ENCODE results near the gene SPAG4. TPM values are rescaled to one million over a fixed set of nuclear protein-coding genes. Genes with fewer than 3 reads are reported as not detected.

The SPAG4 gene
- total RNA-seq, 1 experiment from 2014 or later: 6.4 TPM

- H4K20me1 ChIP-seq (ENCODE audit: insufficient read depth, low read depth, low read length): no peaks in the 10 kb centered on the region
- no peak overlapping the region for H3K4me3 ChIP-seq (ENCODE audit: low read length)
- no peak for DNase-seq
- no peaks in the 10 kb centered on the region for H3K4me1 ChIP-seq (ENCODE audit: low read length)
- no peak overlapping the region for H3K4me2 ChIP-seq (ENCODE audit: low read depth, low read length, poor library complexity, severe bottlenecking)
- H3K27ac ChIP-seq (ENCODE audit: low read length): no peak overlapping the region
- no peak overlapping the region for H2AFZ ChIP-seq (ENCODE audit: low read length)
- no peaks in the 10 kb centered on the region for H3K9me3 ChIP-seq (ENCODE audit: low read length)
- H3K79me2 ChIP-seq (ENCODE audit: low read length): no peaks in the 10 kb centered on the region
- H3K9me2 ChIP-seq (replicated peaks; ENCODE audit: insufficient read depth, low read length): no peaks in the 10 kb centered on the region
- no peaks in the 10 kb centered on the region for H3K27me3 ChIP-seq (ENCODE audit: low read length)
- no peak overlapping the region for H3K9ac ChIP-seq (ENCODE audit: low read length)
- no peaks in the 10 kb centered on the region for H3K36me3 ChIP-seq (ENCODE audit: insufficient read depth, low read length)
Measured at GRCh38 chr20:35582131-35582530, 33.5 kb upstream of the SPAG4 start.

GRCh38 chr20:35582741-35583404 lies 32.8 kb upstream of the SPAG4 start:
- Histone ChIP-seq H3K79me2 (ENCODE audit: low read length) (no peaks in the 10 kb centered on the region), H2AFZ (ENCODE audit: low read length) (no peak overlapping the region), H3K4me2 (ENCODE audit: low read depth, low read length, poor library complexity, severe bottlenecking) (no peak overlapping the region), H3K27ac (ENCODE audit: low read length) (no peak overlapping the region), H3K9me2 (replicated peaks; ENCODE audit: insufficient read depth, low read length) (no peaks in the 10 kb centered on the region), H4K20me1 (ENCODE audit: insufficient read depth, low read depth, low read length) (no peaks in the 10 kb centered on the region), H3K9ac (ENCODE audit: low read length) (no peak overlapping the region), H3K27me3 (ENCODE audit: low read length) (no peaks in the 10 kb centered on the region), H3K4me1 (ENCODE audit: low read length) (no peaks in the 10 kb centered on the region), H3K36me3 (ENCODE audit: insufficient read depth, low read length) (no peaks in the 10 kb centered on the region), H3K4me3 (ENCODE audit: low read length) (no peak overlapping the region), H3K9me3 (ENCODE audit: low read length) (no peaks in the 10 kb centered on the region)
- no peak for DNase-seq

GRCh38 chr20:35583636-35584560 lies 31.7 kb upstream of the SPAG4 start:
- Histone ChIP-seq H2AFZ (ENCODE audit: low read length) (no peak overlapping the region), H3K4me1 (ENCODE audit: low read length) (no peaks in the 10 kb centered on the region), H3K4me2 (ENCODE audit: low read depth, low read length, poor library complexity, severe bottlenecking) (no peak overlapping the region), H3K4me3 (ENCODE audit: low read length) (no peak overlapping the region), H3K79me2 (ENCODE audit: low read length) (no peaks in the 10 kb centered on the region), H3K9me2 (replicated peaks; ENCODE audit: insufficient read depth, low read length) (no peaks in the 10 kb centered on the region), H3K9ac (ENCODE audit: low read length) (no peak overlapping the region), H3K9me3 (ENCODE audit: low read length) (no peaks in the 10 kb centered on the region), H3K27ac (ENCODE audit: low read length) (no peak overlapping the region), H3K36me3 (ENCODE audit: insufficient read depth, low read length) (no peaks in the 10 kb centered on the region), H3K27me3 (ENCODE audit: low read length) (no peaks in the 10 kb centered on the region), H4K20me1 (ENCODE audit: insufficient read depth, low read depth, low read length) (no peaks in the 10 kb centered on the region)
- DNase-seq: no peak

- Histone ChIP-seq H3K4me2 (ENCODE audit: low read depth, low read length, poor library complexity, severe bottlenecking) (no peak overlapping the region), H3K9me2 (replicated peaks; ENCODE audit: insufficient read depth, low read length) (no peaks in the 10 kb centered on the region), H3K27ac (ENCODE audit: low read length) (no peak overlapping the region), H3K4me3 (ENCODE audit: low read length) (no peak overlapping the region), H2AFZ (ENCODE audit: low read length) (no peak overlapping the region), H3K9me3 (ENCODE audit: low read length) (no peaks in the 10 kb centered on the region), H3K9ac (ENCODE audit: low read length) (no peak overlapping the region), H3K27me3 (ENCODE audit: low read length) (no peaks in the 10 kb centered on the region), H3K36me3 (ENCODE audit: insufficient read depth, low read length) (no peaks in the 10 kb centered on the region), H4K20me1 (ENCODE audit: insufficient read depth, low read depth, low read length) (no peaks in the 10 kb centered on the region), H3K4me1 (ENCODE audit: low read length) (no peaks in the 10 kb centered on the region), H3K79me2 (ENCODE audit: low read length) (no peaks in the 10 kb centered on the region)
- no peak for DNase-seq
Measured at GRCh38 chr20:35586751-35587425, 28.7 kb upstream of the SPAG4 start.

GRCh38 chr20:35587436-35587835 lies 28.2 kb upstream of the SPAG4 start:
- Histone ChIP-seq H3K9me3 (ENCODE audit: low read length) (no peaks in the 10 kb centered on the region), H3K4me2 (ENCODE audit: low read depth, low read length, poor library complexity, severe bottlenecking) (no peak overlapping the region), H3K27ac (ENCODE audit: low read length) (no peak overlapping the region), H3K27me3 (ENCODE audit: low read length) (no peaks in the 10 kb centered on the region), H4K20me1 (ENCODE audit: insufficient read depth, low read depth, low read length) (no peaks in the 10 kb centered on the region), H3K9ac (ENCODE audit: low read length) (no peak overlapping the region), H2AFZ (ENCODE audit: low read length) (no peak overlapping the region), H3K79me2 (ENCODE audit: low read length) (no peaks in the 10 kb centered on the region), H3K9me2 (replicated peaks; ENCODE audit: insufficient read depth, low read length) (no peaks in the 10 kb centered on the region), H3K36me3 (ENCODE audit: insufficient read depth, low read length) (no peaks in the 10 kb centered on the region), H3K4me1 (ENCODE audit: low read length) (no peaks in the 10 kb centered on the region), H3K4me3 (ENCODE audit: low read length) (no peak overlapping the region)
- DNase-seq: no peak

GRCh38 chr20:35588397-35588796 lies 27.2 kb upstream of the SPAG4 start:
- Histone ChIP-seq H4K20me1 (ENCODE audit: insufficient read depth, low read depth, low read length) (no peaks in the 10 kb centered on the region), H3K36me3 (ENCODE audit: insufficient read depth, low read length) (no peaks in the 10 kb centered on the region), H3K4me2 (ENCODE audit: low read depth, low read length, poor library complexity, severe bottlenecking) (no peak overlapping the region), H2AFZ (ENCODE audit: low read length) (no peak overlapping the region), H3K27ac (ENCODE audit: low read length) (no peak overlapping the region), H3K27me3 (ENCODE audit: low read length) (no peaks in the 10 kb centered on the region), H3K79me2 (ENCODE audit: low read length) (no peaks in the 10 kb centered on the region), H3K9ac (ENCODE audit: low read length) (no peak overlapping the region), H3K9me3 (ENCODE audit: low read length) (no peaks in the 10 kb centered on the region), H3K9me2 (replicated peaks; ENCODE audit: insufficient read depth, low read length) (no peaks in the 10 kb centered on the region), H3K4me1 (ENCODE audit: low read length) (no peaks in the 10 kb centered on the region), H3K4me3 (ENCODE audit: low read length) (no peak overlapping the region)
- no peak for DNase-seq

GRCh38 chr20:35592339-35592974 lies 23.2 kb upstream of the SPAG4 start:
- Histone ChIP-seq H4K20me1 (ENCODE audit: insufficient read depth, low read depth, low read length) (no peaks in the 10 kb centered on the region), H3K4me3 (ENCODE audit: low read length) (no peak overlapping the region), H3K36me3 (ENCODE audit: insufficient read depth, low read length) (no peaks in the 10 kb centered on the region), H3K9me2 (replicated peaks; ENCODE audit: insufficient read depth, low read length) (no peaks in the 10 kb centered on the region), H3K27me3 (ENCODE audit: low read length) (no peaks in the 10 kb centered on the region), H3K4me1 (ENCODE audit: low read length) (no peaks in the 10 kb centered on the region), H3K9me3 (ENCODE audit: low read length) (no peaks in the 10 kb centered on the region), H2AFZ (ENCODE audit: low read length) (0 out of 2 replicates have a peak overlapping the region, but pooled peaks have one; percentile 4), H3K4me2 (ENCODE audit: low read depth, low read length, poor library complexity, severe bottlenecking) (no peak overlapping the region), H3K79me2 (ENCODE audit: low read length) (no peaks in the 10 kb centered on the region), H3K27ac (ENCODE audit: low read length) (no peak overlapping the region), H3K9ac (ENCODE audit: low read length) (no peak overlapping the region)
- DNase-seq: no peak

GRCh38 chr20:35595456-35595855 lies 20.2 kb upstream of the SPAG4 start:
- Histone ChIP-seq H3K4me2 (ENCODE audit: low read depth, low read length, poor library complexity, severe bottlenecking) (no peak overlapping the region), H2AFZ (ENCODE audit: low read length) (no peak overlapping the region), H4K20me1 (ENCODE audit: insufficient read depth, low read depth, low read length) (no peaks in the 10 kb centered on the region), H3K79me2 (ENCODE audit: low read length) (no peaks in the 10 kb centered on the region), H3K4me3 (ENCODE audit: low read length) (no peak overlapping the region), H3K9ac (ENCODE audit: low read length) (no peak overlapping the region), H3K36me3 (ENCODE audit: insufficient read depth, low read length) (no peaks in the 10 kb centered on the region), H3K9me2 (replicated peaks; ENCODE audit: insufficient read depth, low read length) (no peaks in the 10 kb centered on the region), H3K27ac (ENCODE audit: low read length) (no peak overlapping the region), H3K9me3 (ENCODE audit: low read length) (no peaks in the 10 kb centered on the region), H3K27me3 (ENCODE audit: low read length) (no peaks in the 10 kb centered on the region), H3K4me1 (ENCODE audit: low read length) (no peaks in the 10 kb centered on the region)
- DNase-seq: no peak

Data from Karpas-422 (cell line).